ENCODE data around the gene MRPS14. TPM values are rescaled to one million over a fixed set of nuclear protein-coding genes. Genes with fewer than 3 reads are reported as not detected.

Gene MRPS14
- total RNA-seq, 4 donors from 2014 or later, result 12.0 to 21.5 (median 15.8) TPM

DNA sequence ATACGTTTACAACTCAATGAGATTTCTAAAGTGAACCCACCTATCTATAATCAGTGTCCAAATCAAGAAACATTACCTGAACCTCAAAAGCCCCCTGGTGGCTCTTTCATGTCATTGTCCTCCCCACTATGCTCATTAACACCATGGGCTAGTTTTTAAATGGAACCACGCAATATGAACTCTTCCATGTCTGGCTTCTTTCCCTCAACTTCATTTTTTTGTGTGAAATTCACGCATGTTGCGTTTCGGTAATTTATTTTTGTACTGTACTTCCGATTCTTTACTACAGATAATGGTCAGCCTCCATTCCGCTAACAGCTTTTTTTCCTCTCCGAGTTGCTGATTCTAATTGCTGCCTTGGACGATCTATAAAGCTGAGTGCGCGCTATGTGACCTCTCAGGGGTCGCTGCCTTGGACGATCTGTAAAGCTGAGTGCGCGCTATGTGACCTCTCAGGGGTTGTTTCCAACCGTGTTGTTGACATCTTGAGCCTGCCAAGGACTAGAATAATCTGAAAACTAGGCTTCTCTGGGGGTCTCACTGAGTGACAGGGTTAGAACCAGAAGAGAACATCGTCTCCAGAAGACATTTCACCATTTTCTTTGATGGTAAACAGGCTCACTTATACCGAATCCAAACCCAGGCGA, 24.5 kb downstream of the MRPS14 start:
- Histone ChIP-seq H3K36me3 (no peaks in the 10 kb centered on the region), H3K27me3 (no peaks in the 10 kb centered on the region), H3K27ac (peak overlapping the region; percentile 97 to 99 (median 98)), H3K4me3 (peak overlapping the region; percentile 69 to 92 (median 82)), H3K4me1 (no peaks in the 10 kb centered on the region), H3K9me3 (no peaks in the 10 kb centered on the region)
- TF ChIP-seq CTCF (IDR thresholded peaks at IDR 0.05) (peak; percentile 71 to 96 (median 88)), POLR2A (IDR thresholded peaks at IDR 0.05) (no peak)
- peak in 2 of 3 donors; percentile 59 to 77 for DNase-seq

- no peak for DNase-seq
- no peaks in the 10 kb centered on the region for H3K4me1 ChIP-seq
Measured at GRCh38 chr1:174997041-174997440, 26.2 kb downstream of the MRPS14 start.

GRCh38 chr1:174996476-174996875, 26.7 kb downstream of the MRPS14 start:
- H3K9me3 ChIP-seq, result no peaks in the 10 kb centered on the region
- no peak overlapping the region for H3K4me3 ChIP-seq
- H3K4me1 ChIP-seq, result no peaks in the 10 kb centered on the region
- no peak overlapping the region for H3K27ac ChIP-seq
- H3K27me3 ChIP-seq, result no peaks in the 10 kb centered on the region
- TF ChIP-seq POLR2A (IDR thresholded peaks at IDR 0.05), result no peak
- DNase-seq, result no peak
- H3K36me3 ChIP-seq, result no peaks in the 10 kb centered on the region

More at GRCh38 chr1:174997041-174997440, 26.2 kb downstream of the MRPS14 start:
- Histone ChIP-seq H3K36me3 (no peaks in the 10 kb centered on the region), H3K9me3 (no peaks in the 10 kb centered on the region), H3K27ac (no peak overlapping the region), H3K4me3 (no peak overlapping the region), H3K27me3 (no peaks in the 10 kb centered on the region)
- TF ChIP-seq POLR2A (IDR thresholded peaks at IDR 0.05) (no peak), CTCF (IDR thresholded peaks at IDR 0.05) (no peak)

GRCh38 chr1:174995916-174996315, 27.3 kb downstream of the MRPS14 start:
- H3K27ac ChIP-seq, result no peak overlapping the region
- TF ChIP-seq CTCF (IDR thresholded peaks at IDR 0.05), result no peak
- no peak for TF ChIP-seq POLR2A (IDR thresholded peaks at IDR 0.05)
- no peak for DNase-seq
- H3K9me3 ChIP-seq, result no peaks in the 10 kb centered on the region
- no peak overlapping the region for H3K4me3 ChIP-seq
- H3K4me1 ChIP-seq, result peaks cover 0 to 2% (median 0%) of the 10 kb centered on the region in 4 donors
- H3K36me3 ChIP-seq, result no peaks in the 10 kb centered on the region
- no peaks in the 10 kb centered on the region for H3K27me3 ChIP-seq

- TF ChIP-seq POLR2A (IDR thresholded peaks at IDR 0.05), result no peak
- no peak for TF ChIP-seq CTCF (IDR thresholded peaks at IDR 0.05)
- Histone ChIP-seq H3K4me1 (peaks cover 0 to 3% (median 0%) of the 10 kb centered on the region in 4 donors), H3K4me3 (no peak overlapping the region), H3K9me3 (no peaks in the 10 kb centered on the region), H3K27me3 (no peaks in the 10 kb centered on the region), H3K27ac (no peak overlapping the region), H3K36me3 (no peaks in the 10 kb centered on the region)
- DNase-seq, result no peak
Measured at GRCh38 chr1:174995121-174995520, 28.1 kb downstream of the MRPS14 start.

DNA sequence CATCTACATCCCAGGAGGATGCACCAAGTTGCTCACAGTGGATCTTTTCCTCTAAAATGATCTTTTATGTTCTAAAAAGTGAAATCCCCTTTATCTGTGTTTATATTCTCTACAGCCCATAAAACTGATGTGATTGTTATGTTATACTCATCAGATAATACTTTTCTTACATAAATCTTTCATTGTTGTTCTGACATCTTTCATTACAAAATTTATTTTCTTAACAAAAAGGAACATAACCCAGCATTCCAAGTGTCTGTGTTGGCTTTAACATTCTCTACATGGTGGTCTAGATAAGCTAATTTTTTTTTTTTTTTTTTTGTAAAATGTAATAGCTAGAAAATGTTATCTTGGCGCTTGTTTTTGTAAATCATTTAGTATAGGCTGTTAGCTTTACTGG, 31.8 kb downstream of the MRPS14 start:
- Histone ChIP-seq H3K9me3 (no peaks in the 10 kb centered on the region), H3K4me3 (no peak overlapping the region), H3K27ac (no peak overlapping the region), H3K27me3 (no peaks in the 10 kb centered on the region), H3K36me3 (peaks cover 0 to 4% (median 0%) of the 10 kb centered on the region in 3 donors), H3K4me1 (peaks cover 0 to 9% (median 2%) of the 10 kb centered on the region in 4 donors)
- DNase-seq, result no peak
- TF ChIP-seq POLR2A (IDR thresholded peaks at IDR 0.05) (no peak), CTCF (IDR thresholded peaks at IDR 0.05) (no peak)
